GM19099 (cell line): ENCODE results near the gene ANO10.

Experiments used
- POLR2A ChIP-seq: IDR thresholded peaks from 3 replicates; pipeline ENCODE4 v1.6.1; 2011; ENCODE audit warnings: low read depth; ENCODE audit not compliant: insufficient read length; ENCODE audit errors: extremely low read depth

Gene ANO10

GRCh38 chr3:43606284-43606683, 15.5 kb downstream of the ANO10 start:
- no peak for TF ChIP-seq POLR2A

DNA sequence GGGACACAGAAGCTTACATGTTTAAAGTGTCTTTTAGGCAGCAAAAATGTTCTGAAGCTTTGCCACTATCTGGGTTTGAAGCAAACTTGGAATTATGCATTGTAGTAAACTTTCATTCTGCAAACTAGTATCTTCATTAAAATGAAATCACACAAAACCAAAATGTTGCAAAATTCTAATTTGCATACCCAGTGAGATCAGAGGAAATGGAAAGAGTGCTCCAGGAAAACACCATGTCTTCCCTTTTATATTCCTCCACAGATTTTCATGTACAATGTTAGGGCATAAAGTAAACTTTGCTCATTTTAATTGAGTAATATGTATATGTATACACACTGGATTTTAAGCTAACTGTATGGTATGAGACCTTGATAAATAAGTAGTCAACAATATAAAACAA, 23.9 kb downstream of the ANO10 start:
- TF ChIP-seq POLR2A, result no peak

DNA sequence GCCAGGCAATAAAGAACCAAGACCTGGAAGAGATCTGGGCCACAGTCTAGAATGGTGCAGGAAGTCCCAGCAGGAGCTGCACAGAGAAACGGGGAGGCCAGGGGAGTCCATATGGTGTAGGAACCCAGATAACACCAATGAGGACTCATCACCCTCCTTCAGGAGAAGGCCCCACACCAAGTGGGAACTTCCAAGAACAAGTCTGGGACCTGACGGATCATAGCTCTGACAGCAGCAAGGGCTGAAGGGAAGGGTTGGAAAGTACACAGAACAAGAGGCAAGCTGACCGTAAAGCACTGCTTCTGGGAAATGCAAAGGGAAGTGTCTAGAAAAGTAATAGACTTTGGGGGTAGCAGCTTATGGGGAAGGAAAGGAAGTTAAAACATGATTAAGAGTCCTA, 34.5 kb downstream of the ANO10 start:
- TF ChIP-seq POLR2A, result no peak

- no peak for TF ChIP-seq POLR2A
Observed at GRCh38 chr3:43584043-43584826, 37.6 kb downstream of the ANO10 start.

GRCh38 chr3:43583481-43583880, 38.3 kb downstream of the ANO10 start:
- no peak for TF ChIP-seq POLR2A

DNA sequence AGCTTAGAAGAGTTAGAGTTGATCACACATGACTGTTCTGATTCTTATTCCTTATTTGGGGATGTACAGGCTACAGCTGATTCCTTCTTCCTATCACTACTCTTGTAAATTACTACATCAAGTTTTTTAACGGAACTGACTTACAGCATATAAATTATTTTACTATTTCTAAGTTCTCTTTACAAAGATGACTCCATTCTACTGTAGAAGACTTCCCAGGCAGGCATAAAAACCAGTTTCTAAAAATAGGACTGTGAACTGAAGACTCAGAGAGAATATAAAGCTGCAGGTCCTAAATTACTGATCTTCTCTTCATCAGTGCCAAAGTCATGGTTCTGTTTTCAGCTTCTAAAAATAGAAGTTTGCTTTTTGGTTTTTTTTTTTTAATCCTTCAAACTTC, 38.9 kb downstream of the ANO10 start:
- TF ChIP-seq POLR2A, result no peak

- TF ChIP-seq POLR2A, result no peak
Observed at GRCh38 chr3:43581343-43581742, 40.5 kb downstream of the ANO10 start.

- TF ChIP-seq POLR2A, result no peak
Observed at GRCh38 chr3:43580181-43580580, 41.6 kb downstream of the ANO10 start.

DNA sequence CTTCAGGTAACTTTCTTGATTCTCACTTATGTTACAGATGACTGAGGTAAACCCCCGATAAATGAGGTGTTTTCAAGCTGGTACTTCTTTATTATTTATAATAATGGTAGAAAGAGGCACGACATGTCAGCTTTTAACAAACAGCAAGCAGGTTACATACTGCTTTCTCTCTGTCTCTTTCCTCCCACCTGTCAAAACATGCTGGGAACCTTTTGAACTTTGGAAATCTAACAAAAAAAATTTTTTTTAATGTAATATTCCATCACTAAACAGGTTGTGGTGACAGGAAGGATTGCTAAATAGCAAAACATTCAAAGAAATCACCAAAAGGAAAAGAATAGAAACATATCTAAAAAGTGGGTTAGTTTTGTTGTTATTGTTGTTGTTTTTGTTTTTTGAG, 48.2 kb downstream of the ANO10 start:
- TF ChIP-seq POLR2A, result no peak

DNA sequence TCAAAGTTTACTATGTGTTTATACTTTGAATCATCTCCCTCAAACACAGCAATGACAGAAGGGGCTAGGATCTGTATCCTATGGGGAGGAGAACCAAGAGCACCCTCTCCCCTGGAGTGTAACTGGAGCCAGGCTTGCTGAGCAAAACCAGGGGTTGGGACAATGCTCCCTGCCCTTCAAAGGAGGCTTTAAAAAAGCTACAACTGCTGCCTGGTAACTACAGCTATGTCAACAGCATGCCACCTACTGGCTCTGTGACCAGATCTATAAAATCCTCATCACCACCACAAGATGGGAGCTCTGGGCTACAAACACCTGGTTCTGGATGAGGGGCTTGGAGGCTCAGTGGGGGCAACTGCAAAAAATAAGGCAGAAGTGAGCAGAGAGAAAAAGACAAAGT, 61.9 kb downstream of the ANO10 start:
- no peak for TF ChIP-seq POLR2A

DNA sequence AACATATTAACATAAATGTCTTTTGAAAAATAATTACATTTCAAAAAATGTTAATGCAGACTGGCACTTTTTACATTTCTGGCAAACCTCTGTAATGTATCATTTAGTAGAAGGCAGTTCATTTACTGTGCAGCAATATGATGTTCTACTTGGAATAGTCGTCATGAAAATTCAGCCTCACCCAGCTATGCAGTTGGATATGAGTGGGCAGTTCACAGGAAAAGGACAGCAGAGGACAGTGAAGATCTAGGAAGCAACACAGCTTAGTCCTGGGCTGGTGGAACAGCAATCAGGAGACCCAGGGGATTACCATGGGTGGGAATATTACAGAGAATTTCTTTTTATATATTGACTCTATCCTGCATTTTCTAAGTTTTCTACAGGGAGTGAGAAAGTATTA, 63.6 kb downstream of the ANO10 start:
- TF ChIP-seq POLR2A, result no peak

DNA sequence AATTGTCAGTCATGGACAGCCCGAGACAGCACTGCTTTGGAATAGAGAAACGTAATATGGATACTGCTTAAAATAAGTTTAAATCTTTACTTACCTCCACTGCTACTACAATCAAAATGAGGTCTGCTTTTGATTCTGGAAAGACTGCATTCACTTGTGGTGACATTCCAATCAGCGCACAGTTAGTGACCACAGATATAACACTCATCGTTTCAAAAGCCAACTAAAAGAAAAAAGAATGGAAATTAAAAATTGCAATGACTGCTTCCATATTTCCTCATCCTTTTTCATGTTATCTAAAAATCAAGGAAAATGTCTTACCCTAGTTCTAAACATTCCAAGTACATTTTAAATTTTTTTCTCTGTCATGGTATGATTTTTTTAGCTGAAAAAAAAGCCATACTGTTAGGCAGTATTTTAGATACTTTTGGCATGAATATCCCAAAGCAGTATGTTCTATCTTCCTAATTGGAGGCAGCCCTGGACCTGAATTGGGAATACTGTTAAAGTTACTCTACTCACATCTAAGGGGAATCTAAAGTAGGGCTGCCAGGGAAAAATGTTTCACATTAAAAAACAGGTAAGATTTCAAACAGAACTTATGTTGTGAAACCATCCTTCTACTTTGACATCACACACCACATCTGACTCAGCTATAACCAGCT, 72.1 kb downstream of the ANO10 start:
- no peak for TF ChIP-seq POLR2A

DNA sequence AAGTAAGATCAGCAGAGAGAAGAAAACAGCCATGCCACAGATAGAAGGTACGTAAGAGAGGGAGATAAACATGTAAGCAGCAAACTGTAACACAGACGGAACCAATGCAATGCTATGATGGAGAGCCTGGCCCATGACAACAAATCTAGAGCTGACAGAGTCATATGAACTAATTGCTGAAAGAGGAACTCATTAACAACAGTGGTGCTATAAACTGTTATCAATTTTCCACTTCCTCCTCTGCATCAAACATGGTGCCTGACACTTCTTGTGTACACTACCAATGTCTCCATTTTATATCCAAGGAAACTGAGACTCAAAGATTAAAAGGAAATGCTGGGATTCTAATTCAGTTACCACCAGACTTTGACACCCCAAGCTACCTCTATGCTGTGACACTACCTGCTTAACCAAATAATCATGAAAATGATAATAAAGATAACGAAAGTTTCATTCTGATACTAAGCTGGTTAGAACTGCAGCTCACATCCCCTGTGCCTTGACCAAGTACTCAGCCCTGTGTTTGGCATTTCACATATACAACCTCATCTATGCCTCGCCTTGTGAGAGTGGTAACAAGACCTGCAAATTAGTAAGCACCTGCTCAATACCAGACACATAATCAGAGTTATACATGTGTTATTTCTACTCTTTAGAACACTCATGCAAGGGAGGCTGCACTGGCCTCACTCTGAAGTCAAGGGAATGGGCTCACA, 79.3 kb downstream of the ANO10 start:
- TF ChIP-seq POLR2A, result no peak

GRCh38 chr3:43540624-43541023, 81.2 kb downstream of the ANO10 start:
- no peak for TF ChIP-seq POLR2A

DNA sequence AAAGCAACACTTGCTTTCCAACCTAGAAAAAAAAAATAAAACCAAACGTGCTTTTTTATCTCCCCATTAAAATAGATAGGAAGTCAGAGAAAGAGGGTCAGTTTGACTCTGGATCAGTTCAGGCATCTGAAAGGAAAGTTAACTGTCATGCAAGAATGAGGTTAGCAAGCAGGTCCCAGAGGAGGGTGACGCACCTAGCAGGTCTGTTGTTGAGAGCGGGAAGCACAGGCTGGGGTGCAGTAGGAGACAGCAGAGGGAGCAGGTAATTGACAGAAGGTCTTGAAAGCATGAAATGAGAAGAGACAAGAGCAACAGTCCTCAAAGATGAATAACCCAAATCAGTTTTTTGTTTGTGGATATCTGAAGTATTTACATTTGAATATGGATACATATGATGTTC, 82.5 kb downstream of the ANO10 start:
- TF ChIP-seq POLR2A, result no peak

DNA sequence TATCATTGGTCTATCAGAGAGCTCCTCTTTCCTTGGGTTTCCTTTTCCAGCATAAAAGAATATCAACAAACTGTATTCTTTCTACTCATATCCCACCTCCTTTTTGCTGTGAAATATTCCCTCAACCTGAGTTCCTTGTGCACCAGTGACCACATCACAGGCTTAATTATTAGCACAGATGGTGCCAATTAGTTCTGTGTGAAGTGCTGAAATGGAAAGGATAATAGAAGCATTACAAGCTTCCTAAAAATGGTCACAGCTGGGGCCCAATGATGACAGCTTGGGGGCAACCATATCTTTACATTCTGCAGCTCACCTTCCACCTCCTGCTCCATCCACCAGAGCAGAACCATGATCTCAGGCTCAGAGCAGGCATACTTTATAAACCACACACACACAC, 84.6 kb downstream of the ANO10 start:
- TF ChIP-seq POLR2A, result no peak
